Heart left ventricle (tissue), 16 donors: ENCODE results near the gene DSP. TPM values are rescaled to one million over a fixed set of nuclear protein-coding genes. Genes with fewer than 3 reads are reported as not detected.
A peak's percentile ranks its signal among the peaks of the same experiment; 100 is the strongest.

Source experiments
- ATAC-seq, 4 donors: fragments of 200-7000 bp; cut with Tn5 transposase; one replicate each; pipeline ENCODE4 v1.9.1; 2020 to 2022; ENCODE audit warnings: moderate library complexity in 4 of 4, mild to moderate bottlenecking in 3 of 4, moderate number of reproducible peaks in 1 of 4
- DNase-seq, 5 donors: peaks; one replicate each; pipeline ENCODE4 v3.0.0-alpha.2; 2020
- H3K27ac ChIP-seq, 12 donors: fragments of 200-600 bp; sonication (generic) in 4 of 12; one replicate each; pipeline versions ENCODE4 v1.5.0 to v1.8.0; 2016 to 2022; ENCODE audit warnings: mild to moderate bottlenecking in 2 of 12
- H3K27me3 ChIP-seq, 9 donors: fragments of 200-600 bp; sonication (generic) in 2 of 9; one replicate each; pipeline versions ENCODE4 v1.5.1 to v1.8.0; 2016 to 2022; ENCODE audit warnings: mild to moderate bottlenecking in 3 of 9
- H3K36me3 ChIP-seq, 9 donors: fragments of 200-600 bp; sonication (generic) in 2 of 9; one replicate each; pipeline versions ENCODE4 v1.5.0 to v1.8.0; 2018 to 2022; ENCODE audit warnings: mild to moderate bottlenecking in 2 of 9
- H3K4me1 ChIP-seq, 12 donors: fragments of 200-600 bp; sonication (generic) in 4 of 12; one replicate each; pipeline versions ENCODE4 v1.5.0 to v1.8.0; 2016 to 2022; ENCODE audit warnings: mild to moderate bottlenecking in 3 of 12
- H3K4me3 ChIP-seq, 12 donors: fragments of 200-600 bp; sonication (generic) in 4 of 12; one replicate each; pipeline versions ENCODE4 v1.5.0 to v1.8.0; 2017 to 2022; ENCODE audit warnings: mild to moderate bottlenecking in 9 of 12, moderate library complexity in 4 of 12
- H3K9me3 ChIP-seq, 12 donors: fragments of 200-600 bp; sonication (generic) in 4 of 12; one replicate each; pipeline versions ENCODE4 v1.5.0 to v1.8.0; 2016 to 2022; ENCODE audit warnings: mild to moderate bottlenecking in 1 of 12
- CTCF ChIP-seq, 12 donors: fragments of 200-600 bp; sonication (generic) in 4 of 12; IDR thresholded peaks; one replicate each; pipeline versions ENCODE4 v1.5.0 to v1.8.0; 2018 to 2022; ENCODE audit warnings: antibody characterized with exemption in 12 of 12, mild to moderate bottlenecking in 5 of 12
- POLR2A ChIP-seq, 2 donors: fragments of 450-650 bp; IDR thresholded peaks; one replicate each; pipeline ENCODE4 v1.6.1; 2017; ENCODE audit warnings: antibody characterized with exemption in 2 of 2, mild to moderate bottlenecking in 2 of 2, moderate library complexity in 2 of 2
- WGBS, 4 donors: extraction: QIAGEN DNeasy Blood & Tissue Kit in 2 of 4; methylation state at CpG; one replicate each; pipeline versions ENCODE4 v1.1.5 to v1.1.7; 2013 to 2018; 5-methylcytosine and 5-hydroxymethylcytosine counted together
- intact Hi-C, 10 donors: fragments of 100-400 bp; cut with DNase I; formaldehyde crosslinking; loops; one replicate each; pipeline versions ENCODE4 v1.11.1 to v1.14.2; 2022
- polyA plus RNA-seq, 2 donors: library from polyadenylated mRNA; stranded (reverse); fragments of 200-250 nt; gene quantifications; one replicate each; pipeline ENCODE4 v1.2.3, GENCODE V29; 2013
- total RNA-seq, 9 donors: library from RNA; depleted of rRNA in 2 of 9; stranded (reverse); fragments of >200 nt in 2 of 9; fragmentation: NEBNext Ultra II Directional in 3 of 9; extraction: Animal tissue kit (Norgen Biotek cat#: 25700) in 3 of 9; gene quantifications; one replicate each; pipeline versions ENCODE4 v1.1.0 to v1.2.4, GENCODE V29; 2016 to 2023
- donor health status: ischemic (EF 13 %, LVEDD 7.1; RV severe dilation, severe dysfunction).
- donor health status: healthy with polysubstance abuse.
- donor health status: DM: no; HTN: yes; CAD: no.
- donor health status: DM: no; HTN: no; CAD: no.
- donor health status: ischemic (EF 25% LVEDD 6.9; RV normal size, moderate dysfunction).
- donor health status: ischemic (EF 25% LVEDD 5.7; RV mildly dilated, moderate dysfunction).
- donor health status: healthy.
- donor health status: DM: yes; HTN: yes; CAD: no.
- donor health status: ischemic (EF 35%, LVEDD 5.7; RV mildly dilated, moderate dysfunction).
- donor health status: nonischemic (EF 11% LVEDD 7.7; RV severe dilation, severe dysfunction).
- donor health status: DM: yes; HTN: yes; CAD: no.
- donor health status: PGD.
- donor health status: ischemic (EF 29% LVEDD 5.4; RV normal size, mild dysfunction).
- donor health status: nonischemic (EF 23%, LVEDD 6.1; RV moderate dilation, normal function).

DSP gene
- total and polyA plus RNA-seq, 11 donors, result 81.9 to 373 (median 278) TPM

DNA sequence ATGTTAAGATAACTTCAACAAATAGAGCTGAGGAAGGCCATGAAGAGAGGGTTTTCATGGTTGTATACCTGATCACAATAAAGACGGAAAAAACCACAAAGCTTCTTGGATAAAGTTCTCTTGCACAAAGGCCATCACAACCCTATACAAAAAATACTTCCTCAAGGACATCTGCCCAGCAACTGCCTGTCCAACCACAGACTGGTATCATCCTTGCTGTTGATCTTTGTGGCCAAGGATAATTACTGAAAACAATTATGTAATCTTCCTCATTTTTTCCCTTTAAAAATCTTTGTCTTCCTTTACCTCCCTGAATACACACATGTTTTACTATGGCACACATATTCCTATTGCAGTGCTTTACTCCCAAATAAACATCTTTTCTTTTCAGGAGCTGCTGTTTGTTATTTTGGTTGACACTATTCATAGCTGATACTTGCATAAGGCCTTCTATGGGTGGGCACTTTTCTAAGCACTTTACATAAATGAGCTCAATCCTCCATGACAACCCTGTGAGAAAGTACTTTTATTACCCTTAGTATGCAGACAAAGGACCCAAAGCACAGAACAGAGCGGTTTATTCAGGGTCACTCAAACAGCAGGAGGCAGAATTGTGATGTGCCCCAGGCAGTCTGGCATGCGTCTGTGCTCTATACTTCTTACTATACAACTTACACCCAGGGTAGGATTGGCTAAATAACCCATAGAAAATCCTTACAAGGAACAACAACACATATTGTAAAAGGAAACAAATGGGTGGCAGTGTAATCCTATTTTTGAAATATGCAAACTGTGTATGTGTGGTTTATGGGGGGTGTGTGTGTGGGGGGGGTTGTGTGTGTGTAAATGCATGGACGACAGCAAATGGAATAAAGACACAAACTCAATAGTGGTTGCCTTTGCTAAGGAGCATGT, 83.6 kb downstream of the DSP start:
- H3K27ac ChIP-seq, result no peak overlapping the region
- no peaks in the 10 kb centered on the region for H3K27me3 ChIP-seq
- no peaks in the 10 kb centered on the region for H3K36me3 ChIP-seq
- TF ChIP-seq CTCF (IDR thresholded peaks at IDR 0.05) (no peak), POLR2A (IDR thresholded peaks at IDR 0.05) (no peak)
- no peak overlapping the region for H3K4me3 ChIP-seq
- no peaks in the 10 kb centered on the region for H3K9me3 ChIP-seq
- WGBS, 4 donors, result 68 to 76% (median 71%) methylated on average over 4 of the region's 4 CpGs
- ATAC-seq (no peak), DNase-seq (no peak)
- H3K4me1 ChIP-seq, result no peaks in the 10 kb centered on the region
- intact Hi-C loops, result no loop called here

DNA sequence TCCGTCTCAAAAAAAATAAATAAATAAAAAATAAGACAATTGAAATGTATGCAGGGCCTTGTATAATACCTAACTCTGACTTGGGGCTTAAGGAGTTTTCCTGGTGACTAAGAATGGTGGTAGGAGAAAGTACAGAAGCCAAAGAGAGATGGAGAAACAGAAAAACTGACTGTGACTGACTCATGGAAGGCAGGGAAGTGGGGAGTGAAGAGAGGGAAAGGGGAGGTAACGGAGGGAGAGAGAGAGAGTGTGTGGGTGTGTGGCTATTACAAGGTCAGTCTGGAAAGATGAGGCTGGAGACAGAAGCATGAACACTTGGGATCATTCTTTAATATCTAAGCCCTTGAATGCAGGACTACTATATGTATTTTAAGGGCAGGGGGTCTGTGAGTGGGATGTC, 87.0 kb downstream of the DSP start:
- no peaks in the 10 kb centered on the region for H3K4me1 ChIP-seq
- H3K27me3 ChIP-seq, result no peaks in the 10 kb centered on the region
- H3K4me3 ChIP-seq, result no peak overlapping the region
- no peaks in the 10 kb centered on the region for H3K9me3 ChIP-seq
- no peak for TF ChIP-seq CTCF (IDR thresholded peaks at IDR 0.05)
- no peak for TF ChIP-seq POLR2A (IDR thresholded peaks at IDR 0.05)
- DNase-seq (no peak), ATAC-seq (peak in 2 of 4 donors; percentile 42 to 82)
- intact Hi-C loops, result no loop called here
- WGBS, 4 donors, result 74 to 82% (median 77%) methylated on average over 2 of the region's 2 CpGs
- no peaks in the 10 kb centered on the region for H3K36me3 ChIP-seq
- peak overlapping the region in 1 of 12 donors; percentile 24 for H3K27ac ChIP-seq

- TF ChIP-seq CTCF (IDR thresholded peaks at IDR 0.05) (no peak), POLR2A (IDR thresholded peaks at IDR 0.05) (no peak)
- Histone ChIP-seq H3K9me3 (no peaks in the 10 kb centered on the region), H3K4me3 (no peak overlapping the region), H3K36me3 (no peaks in the 10 kb centered on the region), H3K27me3 (no peaks in the 10 kb centered on the region), H3K4me1 (no peaks in the 10 kb centered on the region), H3K27ac (peak overlapping the region in 1 of 12 donors; percentile 24)
- ATAC-seq (peak in 3 of 4 donors; percentile 68 to 79 (median 68)), DNase-seq (peak in 1 of 5 donors; percentile 37)
- intact Hi-C loops, result no loop called here
- 81 to 90% (median 83%) methylated on average over 11 of the region's 11 CpGs for WGBS, 4 donors
Observed at GRCh38 chr6:7628909-7629308, 87.4 kb downstream of the DSP start.

- no peaks in the 10 kb centered on the region for H3K36me3 ChIP-seq
- no peak for TF ChIP-seq POLR2A (IDR thresholded peaks at IDR 0.05)
- TF ChIP-seq CTCF (IDR thresholded peaks at IDR 0.05), result no peak
- WGBS, 4 donors, result 33 to 69% (median 57%) methylated on average over 2 of the region's 2 CpGs
- DNase-seq (no peak), ATAC-seq (peak in 1 of 4 donors; percentile 41)
- no peak overlapping the region for H3K4me3 ChIP-seq
- no peaks in the 10 kb centered on the region for H3K27me3 ChIP-seq
- H3K27ac ChIP-seq, result no peak overlapping the region
- intact Hi-C loops, result no loop called here
- H3K9me3 ChIP-seq, result no peaks in the 10 kb centered on the region
- no peaks in the 10 kb centered on the region for H3K4me1 ChIP-seq
Observed at GRCh38 chr6:7629321-7629720, 87.8 kb downstream of the DSP start.
